EH (cell line): ENCODE data around the gene MROH7.
"Not testable (repeated sequence)": the region's sequence is repeated elsewhere in the genome, so short reads cannot be mapped to it uniquely, and the experiment has no call there.

Source experiments
- DNase-seq: peaks from one replicate; pipeline ENCODE4 v3.0.0-alpha.2; 2015; ENCODE audit warnings: low read depth

The MROH7 gene

DNA sequence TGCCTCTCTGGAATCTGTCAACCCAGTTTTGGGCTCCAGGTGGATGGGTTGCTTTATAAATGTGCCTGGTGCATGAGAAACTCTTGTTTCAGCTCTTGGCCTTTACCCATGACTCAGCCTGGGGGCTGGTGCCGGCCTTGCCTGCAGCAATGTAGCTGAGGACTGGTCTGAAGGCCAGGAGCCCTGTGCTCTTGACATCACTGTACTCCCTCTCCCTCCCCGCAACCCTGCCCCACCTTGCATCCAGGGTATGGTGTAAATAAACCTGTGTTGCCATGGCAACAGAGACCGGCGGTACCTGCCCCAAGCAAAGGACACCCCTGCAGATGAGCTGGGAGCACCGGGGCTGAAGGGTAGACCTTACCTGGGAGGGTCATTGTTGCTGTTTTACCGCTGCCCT, 31.5 kb upstream of the MROH7 start:
- peak; percentile 14 for DNase-seq

GRCh38 chr1:54610601-54611580, 30.7 kb upstream of the MROH7 start:
- DNase-seq, result no peak

DNA sequence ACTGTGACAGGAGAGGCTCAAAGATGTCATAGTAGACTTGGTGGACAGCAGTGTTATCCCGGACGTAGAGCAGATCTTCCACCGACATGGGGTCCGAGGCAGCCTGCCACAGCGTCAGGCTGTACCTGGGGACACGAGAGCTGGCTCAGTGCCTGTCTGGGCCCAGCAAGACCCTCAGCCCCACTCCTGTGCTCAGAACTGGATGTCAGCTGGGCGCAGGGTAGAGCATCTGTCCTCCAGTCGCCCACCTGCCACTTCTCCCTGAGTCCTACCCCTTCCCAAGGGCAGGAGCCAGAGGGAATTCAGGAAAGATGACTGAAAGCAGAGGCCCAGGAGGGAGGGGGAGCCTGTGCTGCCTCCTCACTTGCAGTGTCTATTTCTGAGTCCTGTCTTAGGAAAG, 30.0 kb upstream of the MROH7 start:
- no peak for DNase-seq

DNA sequence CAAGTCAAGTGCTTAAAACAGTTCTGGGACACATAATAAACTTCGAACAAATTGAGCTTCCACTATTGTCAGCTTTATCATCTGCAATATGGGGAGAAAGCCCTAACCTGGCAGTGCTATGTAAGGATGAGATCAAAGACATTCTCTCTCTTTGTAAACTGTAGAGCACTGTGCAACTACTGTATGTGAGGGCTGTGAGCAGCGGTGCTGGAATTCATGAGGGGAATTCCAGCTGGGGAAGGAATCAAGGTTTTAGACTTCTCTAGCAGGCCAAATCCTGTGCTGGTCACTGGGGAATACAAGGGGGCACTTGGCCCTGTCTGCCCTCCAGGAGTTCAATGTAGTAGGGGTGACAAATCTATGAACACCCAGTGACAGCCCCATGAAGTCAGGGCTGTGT, 27.6 kb upstream of the MROH7 start:
- no peak for DNase-seq

GRCh38 chr1:54614563-54614962, 27.0 kb upstream of the MROH7 start:
- no peak for DNase-seq

GRCh38 chr1:54615531-54616279, 25.9 kb upstream of the MROH7 start:
- no peak for DNase-seq

GRCh38 chr1:54619749-54620148, 21.8 kb upstream of the MROH7 start:
- DNase-seq, result no peak

DNA sequence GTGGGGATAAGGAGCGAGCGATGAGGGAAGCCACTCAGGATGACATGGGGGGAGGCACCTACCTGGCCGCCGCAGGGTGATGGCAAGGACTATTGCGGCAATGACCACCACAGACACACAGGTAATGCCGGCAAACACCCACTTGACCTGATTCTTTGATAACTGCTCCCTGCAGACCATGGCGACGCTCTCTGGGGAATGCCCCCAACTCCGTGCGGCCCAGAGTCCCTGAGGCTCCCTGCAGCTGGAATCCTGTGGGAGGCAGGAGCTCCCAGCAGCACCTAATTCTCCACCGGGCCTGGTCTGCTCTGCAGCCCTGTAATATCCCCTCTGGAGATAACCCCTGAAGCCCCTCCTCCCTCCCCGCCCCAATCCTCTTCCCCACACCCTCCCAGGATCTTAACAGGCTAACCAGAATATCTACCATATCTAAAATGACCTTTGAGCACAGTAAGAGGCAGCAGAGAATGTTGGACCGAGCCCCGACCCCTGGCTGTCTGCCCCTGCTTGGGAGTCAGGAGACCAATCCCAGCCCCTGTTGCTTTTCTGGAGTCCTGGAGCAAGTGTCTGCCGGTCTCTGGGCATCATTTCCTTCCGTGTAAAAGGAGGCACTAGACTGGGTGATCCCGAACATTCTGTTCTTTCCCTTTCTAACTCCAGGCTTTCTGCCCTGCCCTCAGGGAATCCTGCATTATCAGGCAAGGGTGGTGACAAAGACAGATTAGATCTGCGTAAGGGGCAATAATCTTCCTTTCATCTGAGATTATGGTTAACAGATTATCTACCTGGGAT, 18.2 kb upstream of the MROH7 start, which contains the start of gene FAM151A:
Gene FAM151A, minus strand, starts transcription at position 310 of the 792 bp plus-strand sequence. Its CDS starts 130 bp downstream, at position 180.
- DNase-seq, result no peak

- no peak for DNase-seq
Observed at GRCh38 chr1:54624466-54625464, 16.8 kb upstream of the MROH7 start.

DNA sequence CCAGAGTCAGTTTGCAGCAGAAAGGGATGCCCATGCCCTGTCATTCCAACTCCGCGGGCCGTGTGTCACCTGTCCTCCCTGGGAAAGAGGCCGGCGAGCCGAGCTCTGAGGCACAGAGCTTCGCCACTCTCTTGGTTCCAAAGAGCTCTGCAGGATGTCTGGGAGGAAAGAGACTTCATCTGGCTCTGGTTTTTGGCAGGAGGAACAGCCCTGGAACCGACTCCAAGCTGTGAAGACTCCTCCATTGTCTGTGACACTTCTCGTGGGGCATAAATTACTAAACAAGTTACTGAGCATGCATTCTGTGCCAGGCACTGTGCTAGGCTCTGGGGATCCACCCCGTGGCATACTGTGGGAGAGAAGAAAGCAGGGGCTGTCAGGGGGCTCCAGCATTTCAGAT, 14.4 kb upstream of the MROH7 start:
- DNase-seq, result no peak

DNA sequence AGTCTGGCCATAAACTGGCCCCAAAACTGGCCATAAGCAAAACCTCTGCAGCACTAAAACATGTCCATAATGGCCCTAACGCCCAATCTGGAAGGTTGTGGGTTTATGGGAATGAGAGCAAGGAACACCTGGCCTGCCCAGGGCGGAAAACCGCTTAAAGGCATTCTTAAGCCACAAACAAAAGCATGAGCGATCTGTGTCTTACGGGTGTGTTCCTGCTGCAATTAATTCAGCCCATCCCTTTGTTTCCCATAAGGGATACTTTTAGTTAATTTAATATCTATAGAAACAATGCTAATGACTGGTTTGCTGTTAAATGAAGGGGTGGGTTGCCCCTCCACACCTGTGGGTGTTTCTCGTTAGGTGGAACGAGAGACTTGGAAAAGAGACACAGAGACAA, 5.8 kb upstream of the MROH7 start:
- not testable (repeated sequence) for DNase-seq

DNA sequence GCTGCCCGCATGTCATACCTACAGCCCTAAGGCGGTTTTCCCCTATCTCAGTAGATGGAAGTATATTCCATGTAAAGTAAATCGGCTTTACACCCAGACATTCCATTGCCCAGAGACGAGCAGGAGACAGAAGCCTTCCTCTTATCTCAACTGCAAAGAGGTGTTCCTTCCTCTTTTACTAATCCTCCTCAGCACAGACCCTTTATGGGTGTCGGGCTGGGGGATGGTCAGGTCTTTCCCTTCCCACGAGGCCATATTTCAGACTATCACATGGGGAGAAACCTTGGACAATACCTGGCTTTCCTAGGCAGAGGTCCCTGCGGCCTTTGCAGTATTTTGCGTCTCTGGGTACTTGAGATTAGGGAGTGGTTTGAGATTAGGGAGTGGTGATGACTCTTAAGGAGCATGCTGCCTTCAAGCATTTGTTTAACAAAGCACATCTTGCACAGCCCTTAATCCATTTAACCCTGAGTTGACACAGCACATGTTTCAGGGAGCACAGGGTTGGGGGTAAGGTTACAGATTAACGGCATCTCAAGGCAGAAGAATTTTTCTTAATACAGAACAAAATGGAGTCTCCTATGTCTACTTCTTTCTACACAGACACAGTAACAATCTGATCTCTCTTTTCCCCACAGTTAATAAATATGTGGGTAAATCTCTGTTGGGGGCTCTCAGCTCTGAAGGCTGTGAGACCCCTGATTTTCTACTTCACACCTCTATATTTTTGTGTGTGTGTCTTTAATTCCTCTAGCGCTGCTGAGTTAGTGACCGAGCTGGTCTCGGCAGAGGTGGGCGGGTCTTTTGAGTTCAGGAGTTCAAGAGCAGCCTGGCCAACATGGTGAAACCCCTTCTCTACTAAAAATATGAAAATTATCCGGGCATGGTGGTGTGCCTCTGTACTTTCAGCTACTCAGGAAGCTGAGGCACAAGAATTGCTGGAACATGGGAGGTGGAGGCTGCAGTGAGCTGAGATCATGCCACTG, 4.8 kb upstream of the MROH7 start:
- not testable (repeated sequence) for DNase-seq

GRCh38 chr1:54640361-54640760, 1.2 kb upstream of the MROH7 start:
- DNase-seq, result no peak

GRCh38 chr1:54643736-54644135, 2.1 kb downstream of the MROH7 start:
- no peak for DNase-seq

GRCh38 chr1:54645806-54646676, 4.5 kb downstream of the MROH7 start:
- DNase-seq, result no peak

DNA sequence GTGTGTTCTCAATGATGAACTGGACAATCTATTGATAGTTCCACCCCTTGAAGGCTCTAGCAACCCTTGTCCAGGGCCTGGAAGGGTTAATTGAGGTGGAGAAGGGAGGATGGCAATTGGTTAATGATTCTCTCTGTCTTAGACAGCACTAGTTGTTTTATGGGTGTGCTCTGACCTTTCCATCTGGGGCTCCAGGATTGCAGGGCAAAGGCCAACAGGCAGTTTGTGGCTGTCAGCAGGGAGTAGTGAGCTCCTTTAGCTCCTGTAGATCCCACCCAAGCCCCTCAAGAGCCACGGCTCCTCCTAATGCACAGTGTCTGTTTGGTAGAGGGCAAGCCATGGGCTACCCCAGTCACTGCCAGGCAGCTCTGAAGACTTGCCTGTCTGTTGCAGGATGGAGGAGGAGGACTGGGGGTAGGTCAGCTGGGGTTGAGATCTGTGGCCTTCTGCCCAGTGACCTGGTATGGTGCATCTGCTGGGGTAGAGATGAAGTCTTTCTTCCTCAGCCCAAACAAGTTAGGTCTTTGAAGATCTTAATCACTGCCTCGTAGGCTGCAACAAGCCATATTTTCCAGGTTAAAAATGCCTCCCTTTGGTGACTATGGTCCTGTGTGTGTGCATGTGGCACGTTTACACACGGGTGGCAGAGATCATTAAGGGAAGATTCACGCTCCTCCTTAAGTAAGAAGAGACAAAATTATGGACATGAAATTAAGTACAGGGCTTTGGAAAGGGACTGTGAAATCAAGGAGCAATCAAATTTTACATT, 7.7 kb downstream of the MROH7 start:
- no peak for DNase-seq

DNA sequence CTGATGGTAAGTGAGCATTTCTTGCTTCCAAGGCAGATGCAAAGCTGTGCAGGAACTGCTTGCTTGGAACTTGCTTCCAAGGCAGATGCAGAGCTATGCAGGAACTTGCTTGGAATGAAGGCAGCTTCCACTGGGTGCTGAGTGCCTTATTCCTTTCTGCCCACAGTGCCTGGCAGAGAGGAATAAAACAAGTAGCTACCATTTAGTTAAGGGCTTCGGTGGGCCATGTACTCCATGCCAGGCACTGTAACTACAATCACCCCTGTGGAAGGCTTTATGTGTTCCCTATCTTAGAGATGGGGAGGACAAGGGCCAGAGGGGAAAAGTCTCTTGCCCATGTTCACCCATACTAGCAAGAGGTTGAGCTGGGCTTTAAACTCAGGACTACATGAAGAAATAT, 8.3 kb downstream of the MROH7 start:
- no peak for DNase-seq

GRCh38 chr1:54650417-54650816, 8.8 kb downstream of the MROH7 start:
- no peak for DNase-seq
